GM21528 (cell line): ENCODE measurements around the gene USP22.
"Not testable (repeated sequence)": the region's sequence is repeated elsewhere in the genome, so short reads cannot be mapped to it uniquely, and the experiment has no call there.

Experiments used
- ATAC-seq: cut with Tn5 transposase; IDR thresholded peaks from one replicate; pipeline ENCODE4 v1.9.1; 2021; ENCODE audit warnings: mild to moderate bottlenecking, moderate library complexity; ENCODE audit not compliant: unreplicated experiment, low FRiP score

Gene USP22

GRCh38 chr17:21042458-21043295 is at the start of gene USP22:
TSS of gene USP22 (minus strand) at chr17:21043011. CDS start at chr17:21042835, 176 bp downstream.
- peak; percentile 51 for ATAC-seq

GRCh38 chr17:21090902-21091618 is 48.2 kb upstream of the USP22 start:
- ATAC-seq = no peak

- no peak for ATAC-seq
These were observed 47.4 kb upstream of the USP22 start for GRCh38 chr17:21089933-21090901.

- ATAC-seq = no peak
These were observed 46.3 kb upstream of the USP22 start for GRCh38 chr17:21089145-21089544.

GRCh38 chr17:21085707-21086106 is 42.9 kb upstream of the USP22 start:
- no peak for ATAC-seq

GRCh38 chr17:21085280-21085679 is 42.5 kb upstream of the USP22 start:
- not testable (repeated sequence) for ATAC-seq

GRCh38 chr17:21082001-21082436 is 39.2 kb upstream of the USP22 start:
- ATAC-seq = no peak

- ATAC-seq = no peak
These were observed 36.4 kb upstream of the USP22 start for GRCh38 chr17:21079196-21079595.

- no peak for ATAC-seq
These were observed 35.4 kb upstream of the USP22 start for GRCh38 chr17:21078016-21078780.

- ATAC-seq = no peak
These were observed 34.5 kb upstream of the USP22 start for GRCh38 chr17:21077281-21077680.

GRCh38 chr17:21076242-21076641 is 33.4 kb upstream of the USP22 start:
- ATAC-seq = no peak

GRCh38 chr17:21075739-21076085 is 32.9 kb upstream of the USP22 start:
- no peak for ATAC-seq

GRCh38 chr17:21072745-21073197 is 30.0 kb upstream of the USP22 start:
- ATAC-seq = no peak

- ATAC-seq = no peak
These were observed 23.6 kb upstream of the USP22 start for GRCh38 chr17:21066394-21066793.

GRCh38 chr17:21061971-21062526 is 19.2 kb upstream of the USP22 start:
- ATAC-seq = peak; percentile 62

- ATAC-seq = no peak
These were observed 18.5 kb upstream of the USP22 start for GRCh38 chr17:21061158-21061835.

GRCh38 chr17:21059761-21060160 is 16.9 kb upstream of the USP22 start:
- ATAC-seq = no peak

GRCh38 chr17:21058098-21058893 is 15.5 kb upstream of the USP22 start:
- ATAC-seq = no peak
